K562 (cell line): ENCODE data around the gene DAB1. TPM values are rescaled to one million over a fixed set of nuclear protein-coding genes. Genes with fewer than 3 reads are reported as not detected.
A peak's percentile ranks its signal among the peaks of the same experiment; 100 is the strongest.

ENCODE experiments used
- CTBP1 ChIP-seq: fragments of 450-650 bp; IDR thresholded peaks from 2 replicates; pipeline ENCODE4 v1.6.1; 2016; ENCODE audit warnings: borderline replicate concordance
- KHSRP ChIP-seq: fragments of 450-650 bp; IDR thresholded peaks from 2 replicates; pipeline ENCODE4 v1.6.1; 2017
- MTA1 ChIP-seq: fragments of 450-650 bp; IDR thresholded peaks from 2 replicates; pipeline ENCODE4 v1.6.1; 2017; ENCODE audit warnings: borderline replicate concordance
- MTF1 ChIP-seq: fragments of 250-450 bp; sonication (Bioruptor Pico); IDR thresholded peaks from 2 replicates; pipeline ENCODE4 v1.9.0; 2021; ENCODE audit warnings: moderate library complexity, mild to moderate bottlenecking, inconsistent platforms, borderline replicate concordance
- NR2C2 ChIP-seq, 2 experiments: fragments of 200-800 bp in 1 of 2; sonication (Bioruptor generic) in 1 of 2; sonication (generic) in 1 of 2; formaldehyde crosslinking in 1 of 2; IDR thresholded peaks; 2 replicates each; pipeline versions ENCODE4 v1.6.1 to v1.8.0; 2016 to 2022; ENCODE audit warnings: mild to moderate bottlenecking in 1 of 2, missing compliant biosample characterization in 1 of 2, missing genetic modification characterization in 1 of 2, missing genetic modification reagents in 1 of 2
- NR4A1 ChIP-seq, 2 experiments: fragments of 250-450 bp in 1 of 2; fragments of 450-650 bp in 1 of 2; sonication (Bioruptor Pico) in 1 of 2; IDR thresholded peaks; 2 replicates each; pipeline versions ENCODE4 v1.4.0 to v1.6.1; 2016 to 2020; ENCODE audit warnings: mild to moderate bottlenecking in 2 of 2, missing compliant biosample characterization in 1 of 2, missing genetic modification characterization in 1 of 2, moderate library complexity in 1 of 2
- POLR2AphosphoS5 ChIP-seq: IDR thresholded peaks from 2 replicates; pipeline ENCODE4 v1.6.1; 2011; ENCODE audit warnings: mild to moderate bottlenecking, low read depth, low read length, moderate library complexity; ENCODE audit not compliant: control insufficient read depth, insufficient read depth
- RUNX1 ChIP-seq: sonication (generic); IDR thresholded peaks from 2 replicates; pipeline ENCODE4 v1.6.1; 2016; ENCODE audit warnings: antibody characterized with exemption, low read depth
- SIN3B ChIP-seq: fragments of 450-650 bp; IDR thresholded peaks from 2 replicates; pipeline ENCODE4 v1.6.1; 2017; ENCODE audit warnings: low read depth, mild to moderate bottlenecking, moderate library complexity
- polyA plus RNA-seq, 8 experiments: library from polyadenylated mRNA; depleted of rRNA in 4 of 8; stranded (reverse) in 5 of 8; unstranded in 3 of 8; fragments of >200 nt; fragmentation: Nextera tagmentation in 2 of 8; fragmentation: Illumina TruSeq in 1 of 8; extraction: Ambion mirVana in 2 of 8; extraction: Trizol in 1 of 8; gene quantifications; 2 replicates each; pipeline versions ENCODE4 v1.2.1 to v1.2.3, GENCODE V29; 2011 to 2014; ENCODE audit warnings: inconsistent platforms in 1 of 8, missing spikeins in 1 of 8
- total RNA-seq, 7 experiments: library from RNA; depleted of rRNA in 6 of 7; stranded (reverse); fragments of >200 nt in 6 of 7; fragmentation: Illumina TruSeq in 2 of 7; extraction: Trizol in 2 of 7; gene quantifications; 2 replicates each; pipeline versions ENCODE4 v1.2.1 to v1.2.3, GENCODE V29; 2011 to 2021; ENCODE audit warnings: low replicate concordance in 1 of 7
- TF ChIP-seq, protein P1 (sequence below): fragments of 450-650 bp; IDR thresholded peaks from 2 replicates; pipeline ENCODE4 v1.6.1; 2016; ENCODE audit warnings: antibody characterized with exemption
- TF ChIP-seq, protein P2 (sequence below): fragments of 450-650 bp; IDR thresholded peaks from 2 replicates; pipeline ENCODE4 v1.7.0; 2016; ENCODE audit warnings: borderline replicate concordance
- TF ChIP-seq, protein P3 (sequence below): sonication (generic); formaldehyde crosslinking; IDR thresholded peaks from 2 replicates; pipeline ENCODE4 v1.8.1; 2023; ENCODE audit warnings: mild to moderate bottlenecking, missing genetic modification reagents
- TF ChIP-seq, protein P4 (sequence below), 2 experiments: fragments of 450-650 bp in 1 of 2; IDR thresholded peaks; 2 replicates each; pipeline ENCODE4 v1.6.1; 2011 to 2017; ENCODE audit warnings: low read depth in 2 of 2, antibody characterized with exemption in 1 of 2, borderline replicate concordance in 1 of 2, low read length in 1 of 2, mild to moderate bottlenecking in 1 of 2, mixed read lengths in 1 of 2; ENCODE audit not compliant: control insufficient read depth in 1 of 2
- TF ChIP-seq, protein P5 (sequence below): fragments of 450-650 bp; formaldehyde crosslinking; IDR thresholded peaks from 2 replicates; pipeline ENCODE4 v1.4.0; 2020; ENCODE audit warnings: mild to moderate bottlenecking
- TF ChIP-seq, protein P6 (sequence below): fragments of 250-450 bp; sonication (Bioruptor Pico); IDR thresholded peaks from 2 replicates; pipeline ENCODE4 v1.5.0; 2021
- TF ChIP-seq, protein P7 (sequence below): sonication (generic); formaldehyde crosslinking; IDR thresholded peaks from 2 replicates; pipeline ENCODE4 v1.8.0; 2022; ENCODE audit warnings: mild to moderate bottlenecking, missing genetic modification reagents

DAB1 gene
- total and polyA plus RNA-seq, 9 of the 15 experiments (the other 6 are each of a cell fraction or from before 2014, with no cell fraction given) = not detected

DNA sequence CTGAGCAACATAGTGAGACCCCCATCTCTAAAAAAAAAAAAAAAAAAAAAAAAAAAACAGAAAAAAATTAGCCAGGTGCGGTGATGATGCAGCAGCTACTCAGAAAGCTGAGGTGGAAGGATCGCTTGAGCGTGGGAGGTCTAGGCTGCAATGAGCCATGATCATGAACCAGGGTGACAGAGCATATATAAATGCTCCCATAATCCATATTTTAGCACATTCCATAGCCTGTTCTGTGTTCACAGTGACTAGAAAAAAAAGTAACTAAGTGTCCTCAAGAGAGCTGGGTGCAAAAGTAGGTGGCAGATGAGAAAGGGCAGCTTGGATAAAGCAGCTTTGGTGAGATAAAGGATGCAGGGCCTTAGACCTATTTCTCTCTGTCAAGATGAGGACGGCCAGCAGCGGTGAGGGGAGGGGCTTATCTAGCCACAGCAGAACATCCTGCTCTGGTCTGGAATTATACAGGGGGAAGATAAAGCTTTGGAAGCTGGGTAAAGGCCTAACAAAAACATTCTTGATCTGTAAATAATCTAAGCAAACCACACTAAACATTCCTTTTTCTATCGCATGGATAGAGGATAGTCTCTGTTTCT, 205.3 kb downstream of the DAB1 start (continued):
- TF ChIP-seq, protein P1, sequence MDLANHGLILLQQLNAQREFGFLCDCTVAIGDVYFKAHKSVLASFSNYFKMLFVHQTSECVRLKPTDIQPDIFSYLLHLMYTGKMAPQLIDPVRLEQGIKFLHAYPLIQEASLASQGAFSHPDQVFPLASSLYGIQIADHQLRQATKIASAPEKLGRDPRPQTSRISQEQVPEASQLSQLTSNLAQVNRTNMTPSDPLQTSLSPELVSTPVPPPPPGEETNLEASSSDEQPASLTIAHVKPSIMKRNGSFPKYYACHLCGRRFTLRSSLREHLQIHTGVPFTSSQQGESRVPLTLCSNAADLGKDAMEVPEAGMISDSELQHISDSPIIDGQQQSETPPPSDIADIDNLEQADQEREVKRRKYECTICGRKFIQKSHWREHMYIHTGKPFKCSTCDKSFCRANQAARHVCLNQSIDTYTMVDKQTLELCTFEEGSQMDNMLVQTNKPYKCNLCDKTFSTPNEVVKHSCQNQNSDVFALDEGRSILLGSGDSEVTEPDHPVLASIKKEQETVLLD = peak; percentile 20; the same call in 1 of the 2 replicates
- TF ChIP-seq SIN3B (no peak), MTA1 (peak; percentile 28; the same call in 1 of the 2 replicates), KHSRP (peak; percentile 71; the same call in 1 of the 2 replicates), POLR2AphosphoS5 (peak; percentile 99), NR2C2 (CRISPR knock-in tag; IDR thresholded peaks at IDR 0.05) (no peak), NR2C2 (tag; IDR thresholded peaks at IDR 0.05) (no peak), RUNX1 (peak; percentile 86; the same call in 1 of the 2 replicates), MTF1 (CRISPR knock-in tag) (no peak), NR4A1 (CRISPR knock-in tag; IDR thresholded peaks at IDR 0.05) (0 out of 2 replicates have a peak, but pooled peaks have one; percentile 27), NR4A1 (tag; IDR thresholded peaks at IDR 0.05) (0 out of 2 replicates have a peak, but pooled peaks have one; percentile 52), CTBP1 (peak; percentile 98)
- TF ChIP-seq, protein P2, sequence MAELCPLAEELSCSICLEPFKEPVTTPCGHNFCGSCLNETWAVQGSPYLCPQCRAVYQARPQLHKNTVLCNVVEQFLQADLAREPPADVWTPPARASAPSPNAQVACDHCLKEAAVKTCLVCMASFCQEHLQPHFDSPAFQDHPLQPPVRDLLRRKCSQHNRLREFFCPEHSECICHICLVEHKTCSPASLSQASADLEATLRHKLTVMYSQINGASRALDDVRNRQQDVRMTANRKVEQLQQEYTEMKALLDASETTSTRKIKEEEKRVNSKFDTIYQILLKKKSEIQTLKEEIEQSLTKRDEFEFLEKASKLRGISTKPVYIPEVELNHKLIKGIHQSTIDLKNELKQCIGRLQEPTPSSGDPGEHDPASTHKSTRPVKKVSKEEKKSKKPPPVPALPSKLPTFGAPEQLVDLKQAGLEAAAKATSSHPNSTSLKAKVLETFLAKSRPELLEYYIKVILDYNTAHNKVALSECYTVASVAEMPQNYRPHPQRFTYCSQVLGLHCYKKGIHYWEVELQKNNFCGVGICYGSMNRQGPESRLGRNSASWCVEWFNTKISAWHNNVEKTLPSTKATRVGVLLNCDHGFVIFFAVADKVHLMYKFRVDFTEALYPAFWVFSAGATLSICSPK = no peak
- TF ChIP-seq, protein P3, sequence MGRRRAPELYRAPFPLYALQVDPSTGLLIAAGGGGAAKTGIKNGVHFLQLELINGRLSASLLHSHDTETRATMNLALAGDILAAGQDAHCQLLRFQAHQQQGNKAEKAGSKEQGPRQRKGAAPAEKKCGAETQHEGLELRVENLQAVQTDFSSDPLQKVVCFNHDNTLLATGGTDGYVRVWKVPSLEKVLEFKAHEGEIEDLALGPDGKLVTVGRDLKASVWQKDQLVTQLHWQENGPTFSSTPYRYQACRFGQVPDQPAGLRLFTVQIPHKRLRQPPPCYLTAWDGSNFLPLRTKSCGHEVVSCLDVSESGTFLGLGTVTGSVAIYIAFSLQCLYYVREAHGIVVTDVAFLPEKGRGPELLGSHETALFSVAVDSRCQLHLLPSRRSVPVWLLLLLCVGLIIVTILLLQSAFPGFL (CRISPR knock-in tag) = no peak
- TF ChIP-seq, protein P4, sequence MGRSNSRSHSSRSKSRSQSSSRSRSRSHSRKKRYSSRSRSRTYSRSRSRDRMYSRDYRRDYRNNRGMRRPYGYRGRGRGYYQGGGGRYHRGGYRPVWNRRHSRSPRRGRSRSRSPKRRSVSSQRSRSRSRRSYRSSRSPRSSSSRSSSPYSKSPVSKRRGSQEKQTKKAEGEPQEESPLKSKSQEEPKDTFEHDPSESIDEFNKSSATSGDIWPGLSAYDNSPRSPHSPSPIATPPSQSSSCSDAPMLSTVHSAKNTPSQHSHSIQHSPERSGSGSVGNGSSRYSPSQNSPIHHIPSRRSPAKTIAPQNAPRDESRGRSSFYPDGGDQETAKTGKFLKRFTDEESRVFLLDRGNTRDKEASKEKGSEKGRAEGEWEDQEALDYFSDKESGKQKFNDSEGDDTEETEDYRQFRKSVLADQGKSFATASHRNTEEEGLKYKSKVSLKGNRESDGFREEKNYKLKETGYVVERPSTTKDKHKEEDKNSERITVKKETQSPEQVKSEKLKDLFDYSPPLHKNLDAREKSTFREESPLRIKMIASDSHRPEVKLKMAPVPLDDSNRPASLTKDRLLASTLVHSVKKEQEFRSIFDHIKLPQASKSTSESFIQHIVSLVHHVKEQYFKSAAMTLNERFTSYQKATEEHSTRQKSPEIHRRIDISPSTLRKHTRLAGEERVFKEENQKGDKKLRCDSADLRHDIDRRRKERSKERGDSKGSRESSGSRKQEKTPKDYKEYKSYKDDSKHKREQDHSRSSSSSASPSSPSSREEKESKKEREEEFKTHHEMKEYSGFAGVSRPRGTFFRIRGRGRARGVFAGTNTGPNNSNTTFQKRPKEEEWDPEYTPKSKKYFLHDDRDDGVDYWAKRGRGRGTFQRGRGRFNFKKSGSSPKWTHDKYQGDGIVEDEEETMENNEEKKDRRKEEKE (IDR thresholded peaks at IDR 0.05; ENCODE audit: borderline replicate concordance in 1 of 2, control insufficient read depth in 1 of 2, low read depth in 2 of 2, low read length in 1 of 2) = no peak
- TF ChIP-seq, protein P5, sequence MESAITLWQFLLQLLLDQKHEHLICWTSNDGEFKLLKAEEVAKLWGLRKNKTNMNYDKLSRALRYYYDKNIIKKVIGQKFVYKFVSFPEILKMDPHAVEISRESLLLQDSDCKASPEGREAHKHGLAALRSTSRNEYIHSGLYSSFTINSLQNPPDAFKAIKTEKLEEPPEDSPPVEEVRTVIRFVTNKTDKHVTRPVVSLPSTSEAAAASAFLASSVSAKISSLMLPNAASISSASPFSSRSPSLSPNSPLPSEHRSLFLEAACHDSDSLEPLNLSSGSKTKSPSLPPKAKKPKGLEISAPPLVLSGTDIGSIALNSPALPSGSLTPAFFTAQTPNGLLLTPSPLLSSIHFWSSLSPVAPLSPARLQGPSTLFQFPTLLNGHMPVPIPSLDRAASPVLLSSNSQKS = no peak
- TF ChIP-seq, protein P6, sequence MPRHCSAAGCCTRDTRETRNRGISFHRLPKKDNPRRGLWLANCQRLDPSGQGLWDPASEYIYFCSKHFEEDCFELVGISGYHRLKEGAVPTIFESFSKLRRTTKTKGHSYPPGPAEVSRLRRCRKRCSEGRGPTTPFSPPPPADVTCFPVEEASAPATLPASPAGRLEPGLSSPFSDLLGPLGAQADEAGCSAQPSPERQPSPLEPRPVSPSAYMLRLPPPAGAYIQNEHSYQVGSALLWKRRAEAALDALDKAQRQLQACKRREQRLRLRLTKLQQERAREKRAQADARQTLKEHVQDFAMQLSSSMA (CRISPR knock-in tag) = no peak
- TF ChIP-seq, protein P7, sequence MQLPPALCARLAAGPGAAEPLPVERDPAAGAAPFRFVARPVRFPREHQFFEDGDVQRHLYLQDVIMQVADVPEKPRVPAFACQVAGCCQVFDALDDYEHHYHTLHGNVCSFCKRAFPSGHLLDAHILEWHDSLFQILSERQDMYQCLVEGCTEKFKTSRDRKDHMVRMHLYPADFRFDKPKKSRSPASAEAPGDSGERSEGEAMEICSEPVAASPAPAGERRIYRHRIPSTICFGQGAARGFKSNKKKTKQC = no peak
